H9 (cell line): ENCODE measurements around the gene MRAP. TPM values are rescaled to one million over a fixed set of nuclear protein-coding genes. Genes with fewer than 3 reads are reported as not detected.

Experiments used
- DNase-seq: peaks from one replicate; pipeline ENCODE4 v3.0.0-alpha.2; 2017
- H2AFZ ChIP-seq: one replicate; pipeline ENCODE4 v1.6.1; 2013; ENCODE audit warnings: mild to moderate bottlenecking, low read length, control low read depth, moderate library complexity
- H2AK5ac ChIP-seq: 2 replicates; pipeline ENCODE4 v1.6.1; 2013; ENCODE audit warnings: low read length, control low read depth, mixed read lengths; ENCODE audit not compliant: insufficient read length
- H2BK120ac ChIP-seq: one replicate; pipeline ENCODE4 v1.6.1; 2013; ENCODE audit warnings: low read depth, mild to moderate bottlenecking, low read length, control low read depth, inconsistent platforms; ENCODE audit not compliant: poor library complexity, severe bottlenecking
- H2BK12ac ChIP-seq: 2 replicates; pipeline ENCODE4 v1.6.1; 2013; ENCODE audit warnings: low read length, control low read depth, mixed read lengths, low read depth; ENCODE audit not compliant: insufficient read length
- H2BK15ac ChIP-seq: 2 replicates; pipeline ENCODE4 v1.6.1; 2013; ENCODE audit warnings: low read depth, low read length, control low read depth
- H2BK20ac ChIP-seq: one replicate; pipeline ENCODE4 v1.6.1; 2013; ENCODE audit warnings: low read depth, mild to moderate bottlenecking, low read length, control low read depth, inconsistent platforms; ENCODE audit not compliant: poor library complexity, severe bottlenecking
- H2BK5ac ChIP-seq: 2 replicates; pipeline ENCODE4 v1.6.1; 2013; ENCODE audit warnings: low read length, control low read depth, mixed read lengths; ENCODE audit not compliant: insufficient read length
- H3K14ac ChIP-seq: 2 replicates; pipeline ENCODE4 v1.6.1; 2013; ENCODE audit warnings: low read length, control low read depth; ENCODE audit not compliant: insufficient read depth
- H3K18ac ChIP-seq: 2 replicates; pipeline ENCODE4 v1.6.1; 2013; ENCODE audit warnings: low read depth, mild to moderate bottlenecking, mixed read lengths, low read length, control low read depth; ENCODE audit not compliant: insufficient read length
- H3K23ac ChIP-seq: 2 replicates; pipeline ENCODE4 v1.6.1; 2013; ENCODE audit warnings: low read length, control low read depth, mixed read lengths, low read depth; ENCODE audit not compliant: insufficient read length
- H3K23me2 ChIP-seq: 2 replicates; pipeline ENCODE4 v1.6.1; 2013; ENCODE audit warnings: low read depth, mild to moderate bottlenecking, mixed read lengths, low read length, control low read depth; ENCODE audit not compliant: insufficient read length, poor library complexity, severe bottlenecking
- H3K27ac ChIP-seq: 2 replicates; pipeline ENCODE4 v1.5.1; 2013; ENCODE audit warnings: low read length, control low read depth, mixed read lengths, low read depth; ENCODE audit not compliant: insufficient read length
- H3K27me3 ChIP-seq: 2 replicates; pipeline ENCODE4 v1.6.1; 2013; ENCODE audit warnings: low read length, control low read depth, inconsistent platforms; ENCODE audit not compliant: insufficient read depth
- H3K4ac ChIP-seq: 2 replicates; pipeline ENCODE4 v1.6.1; 2013; ENCODE audit warnings: low read depth, mild to moderate bottlenecking, control low read depth, inconsistent platforms, low read length, moderate library complexity
- H3K4me1 ChIP-seq: 2 replicates; pipeline ENCODE4 v1.6.1; 2013; ENCODE audit warnings: low read length, control low read depth, inconsistent platforms; ENCODE audit not compliant: insufficient read depth
- H3K4me2 ChIP-seq: 2 replicates; pipeline ENCODE4 v1.6.1; 2013; ENCODE audit warnings: low read length, control low read depth, mixed read lengths; ENCODE audit not compliant: insufficient read length, insufficient read depth
- H3K56ac ChIP-seq: 2 replicates; pipeline ENCODE4 v1.6.1; 2013; ENCODE audit warnings: low read depth, mild to moderate bottlenecking, mixed read lengths, low read length, control low read depth; ENCODE audit not compliant: insufficient read length
- H3K79me1 ChIP-seq: 2 replicates; pipeline ENCODE4 v1.6.1; 2013; ENCODE audit warnings: low read depth, mild to moderate bottlenecking, moderate library complexity, low read length, control low read depth, inconsistent platforms; ENCODE audit not compliant: insufficient read depth, poor library complexity, severe bottlenecking
- H3K79me2 ChIP-seq: 2 replicates; pipeline ENCODE4 v1.6.1; 2013; ENCODE audit warnings: low read length, control low read depth, inconsistent platforms; ENCODE audit not compliant: insufficient read depth
- H3K9ac ChIP-seq: 2 replicates; pipeline ENCODE4 v1.6.1; 2013; ENCODE audit warnings: low read length, control low read depth, mixed read lengths; ENCODE audit not compliant: insufficient read length; ENCODE audit errors: extremely low read depth
- H3K9me3 ChIP-seq: one replicate; pipeline ENCODE4 v1.6.1; 2013; ENCODE audit warnings: low read depth, low read length, inconsistent platforms; ENCODE audit not compliant: control insufficient read depth
- H3T11ph ChIP-seq: one replicate; pipeline ENCODE4 v1.6.1; 2013; ENCODE audit warnings: mild to moderate bottlenecking, low read length, control low read depth, inconsistent platforms
- H4K20me1 ChIP-seq: one replicate; pipeline ENCODE4 v1.6.1; 2013; ENCODE audit not compliant: control insufficient read depth, insufficient read length, insufficient read depth
- H4K5ac ChIP-seq: 2 replicates; pipeline ENCODE4 v1.6.1; 2013; ENCODE audit warnings: low read depth, mild to moderate bottlenecking, mixed read lengths, low read length, control low read depth; ENCODE audit not compliant: insufficient read length
- H4K8ac ChIP-seq: replicated peaks from 2 replicates; pipeline ENCODE4 v1.6.1; 2013; ENCODE audit warnings: low read length, control low read depth, mixed read lengths, low read depth; ENCODE audit not compliant: insufficient read length
- H4K91ac ChIP-seq: 2 replicates; pipeline ENCODE4 v1.6.1; 2013; ENCODE audit warnings: low read depth, mild to moderate bottlenecking, moderate library complexity, mixed read lengths, low read length, control low read depth; ENCODE audit not compliant: insufficient read length
- H3K27ac Mint-ChIP-seq, 3 experiments: 2 replicates in 2 of 3; 3 replicates in 1 of 3; pipeline ENCODE4 v1.8.0; 2020 to 2021; ENCODE audit warnings: mixed read lengths in 3 of 3, mild to moderate bottlenecking in 1 of 3, moderate library complexity in 1 of 3
- H3K27me3 Mint-ChIP-seq: 2 replicates; pipeline ENCODE4 v1.8.0; 2021; ENCODE audit warnings: low read depth, mild to moderate bottlenecking, moderate library complexity, mixed read lengths
- H3K36me3 Mint-ChIP-seq, 3 experiments: 2 replicates in 2 of 3; 3 replicates in 1 of 3; pipeline ENCODE4 v1.8.0; 2020 to 2021; ENCODE audit warnings: low read depth in 3 of 3, mixed read lengths in 3 of 3; ENCODE audit not compliant: insufficient read depth in 1 of 3
- H3K4me1 Mint-ChIP-seq, 2 experiments: 2 replicates each; pipeline ENCODE4 v1.8.0; 2020; ENCODE audit warnings: mixed read lengths in 2 of 2
- H3K4me3 Mint-ChIP-seq, 2 experiments: 2 replicates in 1 of 2; 3 replicates in 1 of 2; pipeline ENCODE4 v1.8.0; 2020 to 2021; ENCODE audit warnings: mild to moderate bottlenecking in 2 of 2, mixed read lengths in 2 of 2, moderate library complexity in 1 of 2
- H3K9me3 Mint-ChIP-seq, 2 experiments: 2 replicates in 1 of 2; 3 replicates in 1 of 2; pipeline ENCODE4 v1.8.0; 2020; ENCODE audit warnings: mild to moderate bottlenecking in 2 of 2, mixed read lengths in 2 of 2, moderate library complexity in 1 of 2
- CTCF ChIP-seq: fragments of 200-600 bp; sonication (generic); conservative IDR thresholded peaks from 3 replicates; pipeline ENCODE4 v1.8.0; 2021; ENCODE audit warnings: antibody characterized with exemption, mild to moderate bottlenecking
- WGBS: extraction: QIAGEN DNeasy Blood & Tissue Kit; methylation state at CpG from one replicate; pipeline ENCODE4 v1.1.7; 2013; ENCODE audit warnings: missing lambda C conversion rate, low lambda C conversion rate, mixed read lengths; ENCODE audit not compliant: insufficient read length; ENCODE audit errors: extremely low coverage; 5-methylcytosine and 5-hydroxymethylcytosine counted together
- total RNA-seq: library from RNA; stranded (reverse); gene quantifications from 2 replicates; pipeline ENCODE4 v1.2.1, GENCODE V29; 2021

The MRAP gene
- total RNA-seq, 1 experiment from 2014 or later: not detected

DNA sequence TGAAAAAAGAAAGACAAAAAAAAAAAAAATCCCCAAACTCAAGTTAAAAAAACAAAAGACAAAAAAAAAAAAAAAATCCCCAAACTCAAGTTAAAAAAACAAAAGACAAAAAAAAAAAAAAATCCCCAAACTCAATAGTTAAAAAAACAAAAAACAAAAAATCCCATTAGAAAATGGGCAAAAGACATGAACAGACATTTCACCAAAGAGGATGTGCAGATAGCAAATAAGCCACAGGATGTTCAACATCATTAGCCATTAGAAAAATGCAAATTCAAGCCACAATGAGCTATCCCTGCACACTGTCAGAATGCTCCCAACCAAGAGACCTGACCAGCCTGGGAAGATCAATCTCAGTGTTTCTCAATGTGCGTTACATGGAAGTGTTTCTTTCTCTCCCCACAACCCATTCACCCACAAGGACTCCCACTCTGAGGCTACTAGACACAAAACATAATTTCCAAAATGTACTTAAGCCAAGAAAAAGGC is 33.9 kb downstream of the MRAP start:
- H3K36me3 Mint-ChIP-seq: peaks cover 40 to 88% (median 77%) of the 10 kb centered on the region in 3 experiments; a peak in 6 of 7 replicates
- H2BK12ac ChIP-seq: no peak overlapping the region
- no peak overlapping the region for H2BK120ac ChIP-seq
- H3K56ac ChIP-seq: no peak overlapping the region
- no peak overlapping the region for H4K5ac ChIP-seq
- no peak overlapping the region for H2BK5ac ChIP-seq
- no peak overlapping the region for H3K9ac ChIP-seq
- no peaks in the 10 kb centered on the region for H3K23me2 ChIP-seq
- no peaks in the 10 kb centered on the region for H3K4me1 ChIP-seq
- no peak for DNase-seq
- no peak overlapping the region for H2BK15ac ChIP-seq
- no peaks in the 10 kb centered on the region for H3K27me3 Mint-ChIP-seq
- no peak overlapping the region for H3K4me2 ChIP-seq
- no peak for TF ChIP-seq CTCF
- H2BK20ac ChIP-seq: no peak overlapping the region
- H4K8ac ChIP-seq: no peak overlapping the region
- H3T11ph ChIP-seq: no peak overlapping the region
- H3K27me3 ChIP-seq: no peaks in the 10 kb centered on the region
- no peak overlapping the region for H3K23ac ChIP-seq
- H3K27ac ChIP-seq: no peak overlapping the region
- H3K4ac ChIP-seq: no peak overlapping the region
- no peaks in the 10 kb centered on the region for H4K20me1 ChIP-seq
- no peak overlapping the region for H3K18ac ChIP-seq
- peak overlapping the region in 1 of 3 experiments; percentile 65; a peak in 1 of 7 replicates for H3K27ac Mint-ChIP-seq
- H3K4me1 Mint-ChIP-seq: peaks cover 28 to 31% of the 10 kb centered on the region in 2 experiments
- no peaks in the 10 kb centered on the region for H3K79me2 ChIP-seq
- H3K79me1 ChIP-seq: no peaks in the 10 kb centered on the region
- no peak overlapping the region for H4K91ac ChIP-seq
- no peak overlapping the region for H2AFZ ChIP-seq
- H3K4me3 Mint-ChIP-seq: no peak overlapping the region
- no peak overlapping the region for H3K14ac ChIP-seq
- no peak overlapping the region for H2AK5ac ChIP-seq
- no CpG with 5 or more reads among the region's 1 CpG for WGBS
- H3K9me3 Mint-ChIP-seq: no peaks in the 10 kb centered on the region
- H3K9me3 ChIP-seq: no peaks in the 10 kb centered on the region
